Measurements from ENCODE around the gene NIP7. TPM values are rescaled to one million over a fixed set of nuclear protein-coding genes. Genes with fewer than 3 reads are reported as not detected.

Gene NIP7
- total and polyA plus RNA-seq, 2 of the 8 experiments (the other 6 are each of a cell fraction or from before 2014, with no cell fraction given): 14.5 to 52.2 TPM

- no peak overlapping the region for H2BK120ac ChIP-seq (replicated peaks; ENCODE audit: low read depth, low read length)
- DNase-seq (ENCODE audit: low read depth in 1 of 2, low spot score in 2 of 2) (no peak), FAIRE-seq (no peak)
- no peak overlapping the region for H2BK20ac ChIP-seq (ENCODE audit: low read length)
- no peak overlapping the region for H3K4me2 ChIP-seq (ENCODE audit: insufficient read depth in 1 of 2, low read depth in 2 of 2, low read length in 2 of 2)
- no peaks in the 10 kb centered on the region for H3K27me3 ChIP-seq (replicated peaks in 1 of 4; ENCODE audit: control insufficient read depth in 3 of 4, extremely low read depth in 1 of 4, insufficient read depth in 3 of 4, low read length in 3 of 4)
- no peak overlapping the region for H3K9ac ChIP-seq (replicated peaks in 1 of 4; ENCODE audit: extremely low read depth in 1 of 4, low read depth in 3 of 4, low read length in 3 of 4)
- H2AK5ac ChIP-seq (ENCODE audit: low read depth, low read length): no peak overlapping the region
- no peak overlapping the region for H4K8ac ChIP-seq (ENCODE audit: extremely low read depth, insufficient read depth, low read length)
- H4K5ac ChIP-seq (ENCODE audit: insufficient read length, low read depth, low read length): no peak overlapping the region
- no peak overlapping the region for H4K91ac ChIP-seq (replicated peaks; ENCODE audit: insufficient read length, low read length)
- H3K18ac ChIP-seq (ENCODE audit: extremely low read depth, low read length): no peak overlapping the region
- no peak overlapping the region for H2BK15ac ChIP-seq (ENCODE audit: low read length)
- H2BK12ac ChIP-seq (ENCODE audit: low read depth, low read length): no peak overlapping the region
- H3K79me2 ChIP-seq (ENCODE audit: control insufficient read depth in 1 of 2, insufficient read depth in 2 of 2, low read length in 2 of 2): no peaks in the 10 kb centered on the region
- no peaks in the 10 kb centered on the region for H3K79me1 ChIP-seq (ENCODE audit: low read depth, low read length)
- H3K4me3 ChIP-seq (ENCODE audit: extremely low read depth in 1 of 4, insufficient read depth in 2 of 4, low read depth in 3 of 4, low read length in 4 of 4): no peak overlapping the region
- H2AFZ ChIP-seq (ENCODE audit: low read length): no peak overlapping the region
- no peak overlapping the region for H3K56ac ChIP-seq (replicated peaks; ENCODE audit: insufficient read length, low read depth, low read length)
- no peaks in the 10 kb centered on the region for H3K4me1 ChIP-seq (replicated peaks in 1 of 4; ENCODE audit: control insufficient read depth in 3 of 4, insufficient read depth in 4 of 4, low read length in 3 of 4)
- no peaks in the 10 kb centered on the region for H4K20me1 ChIP-seq (replicated peaks in 1 of 2; ENCODE audit: control insufficient read depth in 1 of 2, insufficient read depth in 2 of 2, low read length in 2 of 2)
- ChIA-PET POLR2A (ENCODE audit: partially characterized antibody) (interaction anchor here (1.1 to 1.7 kb wide), 2 partner anchors 8 to 168 kb away, joined by 3 read pairs; no protein-coding TSS in a partner anchor), CTCF (ENCODE audit: partially characterized antibody) (interaction anchor here (0.7 to 1.7 kb wide), 3 partner anchors 14 to 232 kb away, joined by 3 to 6 read pairs (median 3); no protein-coding TSS in a partner anchor)
- H3K14ac ChIP-seq (ENCODE audit: insufficient read length): no peak overlapping the region
- no peaks in the 10 kb centered on the region for H3K9me3 ChIP-seq (ENCODE audit: insufficient read depth in 2 of 2, low read depth in 1 of 2, low read length in 1 of 2)
- WGBS, 2 experiments (ENCODE audit: extremely low coverage in 1 of 2, insufficient coverage in 1 of 2, insufficient read length in 1 of 2, insufficient replicate concordance in 2 of 2, low coverage in 1 of 2, low lambda C conversion rate in 2 of 2, missing lambda C conversion rate in 1 of 2): 95% methylated on average over 4 of the region's 4 CpGs; no CpG with 5 or more reads in 1 of the 2 experiments
- H3K4ac ChIP-seq (replicated peaks; ENCODE audit: insufficient read length, low read depth, low read length): no peak overlapping the region
- no peak overlapping the region for H2BK5ac ChIP-seq (ENCODE audit: low read depth, low read length)
- H3K23me2 ChIP-seq (ENCODE audit: low read depth, low read length): no peaks in the 10 kb centered on the region
- H3K27ac ChIP-seq (ENCODE audit: low read depth, low read length): no peak overlapping the region
- H3K23ac ChIP-seq (ENCODE audit: insufficient read length): no peak overlapping the region
- H3K36me3 ChIP-seq (ENCODE audit: control insufficient read depth in 2 of 4, insufficient read depth in 4 of 4, low read length in 3 of 4): peaks cover 0 to 15% (median 6%) of the 10 kb centered on the region in 4 experiments; a peak in 4 of 8 replicates
- TF ChIP-seq GABPA (IDR thresholded peaks at IDR 0.05; ENCODE audit: borderline replicate concordance, insufficient read depth, low read length) (no peak), BACH1 (IDR thresholded peaks at IDR 0.05; ENCODE audit: low read length) (no peak), RXRA (IDR thresholded peaks at IDR 0.05; ENCODE audit: insufficient read depth, low read depth, low read length) (no peak), SIRT6 (IDR thresholded peaks at IDR 0.05; ENCODE audit: low read length) (no peak), MAFK (IDR thresholded peaks at IDR 0.05; ENCODE audit: low read depth, low read length) (no peak), POU5F1 (IDR thresholded peaks at IDR 0.05; ENCODE audit: low read depth, low read length) (no peak), CREB1 (IDR thresholded peaks at IDR 0.05) (no peak)
Measured at GRCh38 chr16:69302301-69302700, 37.3 kb upstream of the NIP7 start.
